HCT116 (cell line): Measurements from ENCODE around the gene PEX10. TPM values are rescaled to one million over a fixed set of nuclear protein-coding genes. Genes with fewer than 3 reads are reported as not detected.

ENCODE experiments used
- ATAC-seq: fragments of 200-7000 bp; cut with Tn5 transposase; 2 replicates; pipeline ENCODE4 v1.9.1; 2020; ENCODE audit warnings: mild to moderate bottlenecking, moderate library complexity
- BruUV-seq: library from RNA; stranded (reverse); fragments of 400-500 nt; replicated peaks from 2 replicates; lab custom pipeline; 2021; lab: Mats Ljungman, UMichigan
- CTCF ChIA-PET: fragments of 300-600 bp; sonication (Branson Sonifier 250); formaldehyde crosslinking; loops from one replicate; lab custom pipeline; 2021; ENCODE audit warnings: antibody characterized with exemption; lab: Charles Lee
- POLR2A ChIA-PET: fragments of 300-600, 350-600 bp; sonication (Branson Sonifier 250); formaldehyde crosslinking; loops from one replicate; lab custom pipeline; 2021; ENCODE audit warnings: antibody characterized with exemption; lab: Charles Lee
- RAD21 ChIA-PET, 2 experiments: fragments of 300-600 bp; sonication (Branson Sonifier 250); formaldehyde crosslinking; loops; one replicate each; lab custom pipeline; 2023; ENCODE audit warnings: low total read pairs in 2 of 2; ENCODE audit not compliant: uncharacterized antibody in 2 of 2, unreplicated experiment in 2 of 2, low non-redundant PET in 1 of 2; lab: Charles Lee
- DNase-seq: peaks from one replicate; pipeline ENCODE4 v3.0.0-alpha.2; 2010; ENCODE audit warnings: low read depth, low spot score
- H2AFZ ChIP-seq: fragments of 200-600 bp; shearing (Covaris generic), sonication (generic); 2 replicates; pipeline ENCODE4 v1.6.1; 2017; ENCODE audit warnings: low read depth, mixed run types, mixed read lengths, antibody characterized with exemption, low read length; ENCODE audit not compliant: poor library complexity, severe bottlenecking
- H3K27ac ChIP-seq: 2 replicates; pipeline ENCODE4 v1.5.1; 2012; ENCODE audit warnings: low read depth, low read length
- H3K27me3 ChIP-seq: fragments of 200-600 bp; sonication (generic); 2 replicates; pipeline ENCODE4 v1.6.1; 2016; ENCODE audit warnings: mixed run types, low read length, mixed read lengths; ENCODE audit not compliant: insufficient read depth
- H3K36me3 ChIP-seq, 2 experiments: fragments of 200-500 bp in 1 of 2; fragments of 200-600 bp in 1 of 2; sonication (Bioruptor generic) in 1 of 2; sonication (generic) in 1 of 2; 2 replicates each; pipeline versions ENCODE4 v1.5.1 to v1.6.1; 2014 to 2016; ENCODE audit warnings: low read length in 2 of 2, inconsistent platforms in 1 of 2, mixed read lengths in 1 of 2, mixed run types in 1 of 2; ENCODE audit not compliant: insufficient read depth in 2 of 2, control insufficient read depth in 1 of 2
- H3K4me1 ChIP-seq, 2 experiments: fragments of 200-600 bp in 1 of 2; sonication (generic) in 1 of 2; 2 replicates each; pipeline versions ENCODE4 v1.5.1 to v1.6.1; 2012 to 2017; ENCODE audit warnings: low read length in 2 of 2, inconsistent platforms in 1 of 2, mild to moderate bottlenecking in 1 of 2, mixed read lengths in 1 of 2, mixed run types in 1 of 2, moderate library complexity in 1 of 2; ENCODE audit not compliant: insufficient read depth in 2 of 2, control insufficient read depth in 1 of 2
- H3K4me2 ChIP-seq: fragments of 200-600 bp; sonication (generic); 2 replicates; pipeline ENCODE4 v1.6.1; 2017; ENCODE audit warnings: mixed run types, low read length, mixed read lengths
- H3K4me3 ChIP-seq, 2 experiments: fragments of 200-600 bp in 1 of 2; sonication (generic) in 1 of 2; replicated peaks in 1 of 2; 2 replicates each; pipeline ENCODE4 v1.5.1; 2011 to 2016; ENCODE audit warnings: low read length in 2 of 2, control low read depth in 1 of 2, low read depth in 1 of 2, mild to moderate bottlenecking in 1 of 2, mixed read lengths in 1 of 2, mixed run types in 1 of 2
- H3K79me2 ChIP-seq: fragments of 200-600 bp; sonication (generic); 2 replicates; pipeline ENCODE4 v1.6.1; 2017; ENCODE audit warnings: mild to moderate bottlenecking, mixed run types, low read length, moderate library complexity, mixed read lengths; ENCODE audit not compliant: insufficient read depth
- H3K9ac ChIP-seq: fragments of 200-600 bp; sonication (generic); 2 replicates; pipeline ENCODE4 v1.6.1; 2016; ENCODE audit warnings: low read length, mixed read lengths
- H3K9me2 ChIP-seq: fragments of 200-600 bp; sonication (generic), shearing (Covaris generic); 2 replicates; pipeline ENCODE4 v1.6.1; 2017; ENCODE audit warnings: mixed run types, mild to moderate bottlenecking, moderate library complexity; ENCODE audit not compliant: insufficient read depth
- H3K9me3 ChIP-seq, 2 experiments: fragments of 200-500 bp in 1 of 2; fragments of 200-600 bp in 1 of 2; sonication (Bioruptor generic) in 1 of 2; sonication (generic) in 1 of 2; 2 replicates each; pipeline ENCODE4 v1.6.1; 2014 to 2017; ENCODE audit warnings: low read length in 2 of 2, mixed read lengths in 2 of 2, inconsistent platforms in 1 of 2, low read depth in 1 of 2, mild to moderate bottlenecking in 1 of 2, mixed run types in 1 of 2, moderate library complexity in 1 of 2; ENCODE audit not compliant: control insufficient read depth in 1 of 2, insufficient read depth in 1 of 2
- H4K20me1 ChIP-seq: fragments of 200-600 bp; sonication (generic), shearing (Covaris generic); 2 replicates; pipeline ENCODE4 v1.6.1; 2017; ENCODE audit warnings: mixed run types, mild to moderate bottlenecking, moderate library complexity; ENCODE audit not compliant: insufficient read depth
- EGR1 ChIP-seq: IDR thresholded peaks from 2 replicates; pipeline ENCODE4 v1.6.1; 2012; ENCODE audit warnings: low read depth
- ELF1 ChIP-seq: IDR thresholded peaks from 2 replicates; pipeline ENCODE4 v1.6.1; 2012; ENCODE audit warnings: low read depth, borderline replicate concordance
- EZH2 ChIP-seq: fragments of 200-600 bp; sonication (generic); IDR thresholded peaks from 2 replicates; pipeline ENCODE4 v1.6.1; 2017; ENCODE audit warnings: antibody characterized with exemption, mixed run types
- POLR2A ChIP-seq: IDR thresholded peaks from 2 replicates; pipeline ENCODE4 v1.7.0; 2011; ENCODE audit warnings: borderline replicate concordance; ENCODE audit not compliant: insufficient read depth, insufficient read length; ENCODE audit errors: extremely low read depth
- POLR2AphosphoS5 ChIP-seq: IDR thresholded peaks from 2 replicates; pipeline ENCODE4 v1.6.1; 2011; ENCODE audit warnings: mild to moderate bottlenecking, low read depth, low read length, moderate library complexity
- TCF7L2 ChIP-seq: IDR thresholded peaks from 2 replicates; pipeline ENCODE4 v1.7.0; 2011; ENCODE audit warnings: borderline replicate concordance, inconsistent platforms; ENCODE audit not compliant: insufficient read depth, insufficient read length; ENCODE audit errors: extremely low read depth
- YY1 ChIP-seq: IDR thresholded peaks from 2 replicates; pipeline ENCODE4 v1.6.1; 2011; ENCODE audit warnings: low read length, low read depth, moderate library complexity, mild to moderate bottlenecking; ENCODE audit not compliant: insufficient replicate concordance; ENCODE audit errors: extremely low read depth
- intact Hi-C: fragments of 100-400 bp; cut with micrococcal nuclease; formaldehyde crosslinking; loops from 2 replicates; pipeline ENCODE4 v1.10.0; 2022
- total RNA-seq: library from RNA; stranded (reverse); gene quantifications from one replicate; pipeline ENCODE4 v1.2.1, GENCODE V29; 2021; ENCODE audit not compliant: unreplicated experiment
- TF ChIP-seq, protein P1 (sequence below): IDR thresholded peaks from 2 replicates; pipeline ENCODE4 v1.6.1; 2011; ENCODE audit warnings: mild to moderate bottlenecking, low read length, moderate library complexity; ENCODE audit not compliant: insufficient replicate concordance; ENCODE audit errors: extremely low read depth
- TF ChIP-seq, protein P2 (sequence below): IDR thresholded peaks from 2 replicates; pipeline ENCODE4 v1.6.1; 2012

PEX10 gene
- total RNA-seq, 1 experiment from 2014 or later = 27.9 TPM

DNA sequence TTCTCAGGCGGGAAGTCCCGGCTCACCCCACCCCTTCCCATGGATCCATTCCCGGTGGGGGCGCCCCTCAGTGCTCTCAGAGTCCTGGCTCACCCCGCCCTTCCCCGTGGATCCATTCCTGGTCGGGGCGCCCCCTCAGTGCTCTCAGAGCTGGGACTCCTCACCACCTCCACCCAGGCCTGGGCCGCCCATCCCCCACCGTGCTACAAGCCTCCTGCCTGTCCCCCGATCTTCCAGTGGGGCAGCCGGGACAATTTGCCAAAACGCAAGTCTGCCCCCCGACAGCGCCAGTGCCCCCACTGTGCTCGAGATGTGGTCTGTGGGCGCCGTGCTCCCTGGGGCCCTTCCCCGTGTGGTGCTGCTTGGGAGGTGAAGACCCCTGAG is 40.6 kb upstream of the PEX10 start:
- H3K27ac ChIP-seq = no peak overlapping the region
- TF ChIP-seq YY1 = no peak
- no peak for TF ChIP-seq ELF1
- TF ChIP-seq, protein P1, sequence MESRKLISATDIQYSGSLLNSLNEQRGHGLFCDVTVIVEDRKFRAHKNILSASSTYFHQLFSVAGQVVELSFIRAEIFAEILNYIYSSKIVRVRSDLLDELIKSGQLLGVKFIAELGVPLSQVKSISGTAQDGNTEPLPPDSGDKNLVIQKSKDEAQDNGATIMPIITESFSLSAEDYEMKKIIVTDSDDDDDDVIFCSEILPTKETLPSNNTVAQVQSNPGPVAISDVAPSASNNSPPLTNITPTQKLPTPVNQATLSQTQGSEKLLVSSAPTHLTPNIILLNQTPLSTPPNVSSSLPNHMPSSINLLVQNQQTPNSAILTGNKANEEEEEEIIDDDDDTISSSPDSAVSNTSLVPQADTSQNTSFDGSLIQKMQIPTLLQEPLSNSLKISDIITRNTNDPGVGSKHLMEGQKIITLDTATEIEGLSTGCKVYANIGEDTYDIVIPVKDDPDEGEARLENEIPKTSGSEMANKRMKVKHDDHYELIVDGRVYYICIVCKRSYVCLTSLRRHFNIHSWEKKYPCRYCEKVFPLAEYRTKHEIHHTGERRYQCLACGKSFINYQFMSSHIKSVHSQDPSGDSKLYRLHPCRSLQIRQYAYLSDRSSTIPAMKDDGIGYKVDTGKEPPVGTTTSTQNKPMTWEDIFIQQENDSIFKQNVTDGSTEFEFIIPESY = no peak
- TF ChIP-seq, protein P2, sequence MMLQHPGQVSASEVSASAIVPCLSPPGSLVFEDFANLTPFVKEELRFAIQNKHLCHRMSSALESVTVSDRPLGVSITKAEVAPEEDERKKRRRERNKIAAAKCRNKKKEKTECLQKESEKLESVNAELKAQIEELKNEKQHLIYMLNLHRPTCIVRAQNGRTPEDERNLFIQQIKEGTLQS = no peak
- TF ChIP-seq POLR2AphosphoS5 = no peak
- no peak for TF ChIP-seq TCF7L2
- no peak for TF ChIP-seq POLR2A
- TF ChIP-seq EZH2 = no peak
- no peak for TF ChIP-seq EGR1
- intact Hi-C loops = no loop called here

More for the DNA sequence above, 40.6 kb upstream of the PEX10 start:
- CTCF ChIA-PET = no interaction called here
- ATAC-seq (no peak), DNase-seq (no peak)
- no TSS peak for BruUV-seq
- H3K9me3 ChIP-seq = no peaks in the 10 kb centered on the region
- POLR2A ChIA-PET = no interaction called here
- RAD21 ChIA-PET = no interaction called here
- H3K36me3 ChIP-seq = no peaks in the 10 kb centered on the region
- no peak overlapping the region for H3K9ac ChIP-seq
- H2AFZ ChIP-seq = no peak overlapping the region
- no peaks in the 10 kb centered on the region for H4K20me1 ChIP-seq
- H3K79me2 ChIP-seq = no peaks in the 10 kb centered on the region
- no peaks in the 10 kb centered on the region for H3K27me3 ChIP-seq
- no peaks in the 10 kb centered on the region for H3K9me2 ChIP-seq
- no peak overlapping the region for H3K4me3 ChIP-seq
- H3K4me2 ChIP-seq = no peak overlapping the region; the same call in 1 of the 2 replicates
- peaks cover 0 to 17% of the 10 kb centered on the region in 2 experiments; a peak in 2 of 4 replicates for H3K4me1 ChIP-seq
